HG03460 (cell line): Measurements from ENCODE around the gene PDYN.

Experiments
- ATAC-seq: cut with Tn5 transposase; IDR thresholded peaks from one replicate; pipeline ENCODE4 v1.9.1; 2021; ENCODE audit not compliant: unreplicated experiment

The PDYN gene

DNA sequence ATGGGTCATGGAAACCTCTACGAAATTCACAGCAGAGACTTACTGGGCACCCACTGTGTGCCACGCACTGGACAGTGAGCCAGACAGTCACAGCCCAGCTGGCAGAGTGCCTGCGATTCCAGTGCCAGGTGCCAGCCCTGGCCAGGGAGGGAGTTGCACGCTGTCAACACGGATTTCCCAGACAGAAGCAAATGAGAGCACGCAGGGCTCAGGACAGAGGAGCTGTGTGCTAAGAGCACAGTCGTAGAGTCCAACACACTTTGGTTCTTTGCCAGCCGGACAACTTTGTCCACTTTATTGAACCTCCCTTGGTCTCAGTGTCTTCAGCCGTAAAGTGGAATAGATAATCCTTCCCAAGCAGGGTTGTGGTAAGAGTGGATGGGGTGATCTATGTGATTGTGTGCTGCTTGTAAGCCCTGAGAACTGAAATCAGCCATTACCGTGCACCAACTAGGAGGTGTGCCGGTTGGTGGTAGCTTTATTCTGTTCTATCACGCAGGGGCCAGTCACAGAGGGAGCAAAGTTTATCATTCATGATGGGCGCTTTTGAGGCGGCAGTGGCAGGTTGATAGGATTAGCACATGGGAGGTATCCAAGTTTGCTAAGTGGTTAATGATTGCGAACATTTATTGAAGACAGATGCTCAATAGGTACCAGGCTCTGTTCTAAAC is 58.0 kb downstream of the PDYN start:
- no peak for ATAC-seq

DNA sequence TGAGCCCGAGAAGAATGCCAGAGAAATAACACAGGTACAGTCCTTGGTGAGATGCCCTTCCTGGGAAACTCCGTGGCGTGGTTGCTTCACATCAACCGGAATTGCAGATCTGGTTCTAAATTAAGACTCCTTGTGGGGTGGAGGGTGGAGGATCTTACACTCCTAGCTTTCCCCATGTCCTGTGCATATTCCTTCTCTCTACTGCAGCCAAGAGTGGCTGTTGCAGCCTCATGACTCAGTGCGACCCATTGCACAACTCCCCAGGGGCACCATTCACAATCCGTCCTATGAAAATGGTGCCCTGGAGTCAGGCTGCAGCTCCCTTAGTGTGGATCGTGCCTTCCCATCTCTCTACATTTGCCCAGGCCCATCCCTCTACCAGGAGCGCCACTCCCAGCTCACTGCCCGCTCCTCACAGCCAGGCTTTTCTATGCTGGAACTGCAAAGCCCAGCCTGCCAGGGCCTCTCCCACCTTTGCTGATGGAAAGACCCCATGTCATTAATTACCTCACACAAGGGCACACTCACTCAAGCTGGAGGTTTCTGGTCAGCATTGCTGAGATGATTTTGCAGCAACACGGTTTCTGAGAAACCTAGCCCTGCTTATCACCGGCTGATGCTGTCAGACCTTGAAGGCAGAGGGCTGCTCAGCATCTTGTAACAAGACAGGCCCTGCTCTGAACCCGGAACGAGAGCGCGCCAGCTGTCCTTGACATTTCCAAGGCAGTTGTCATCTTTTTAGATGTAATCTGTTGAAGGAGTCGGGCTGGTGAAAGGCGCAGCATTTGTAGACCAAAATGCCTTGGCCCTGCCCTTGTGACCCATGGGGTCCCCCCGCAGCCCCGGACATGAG is 58.9 kb downstream of the PDYN start:
- ATAC-seq: no peak

DNA sequence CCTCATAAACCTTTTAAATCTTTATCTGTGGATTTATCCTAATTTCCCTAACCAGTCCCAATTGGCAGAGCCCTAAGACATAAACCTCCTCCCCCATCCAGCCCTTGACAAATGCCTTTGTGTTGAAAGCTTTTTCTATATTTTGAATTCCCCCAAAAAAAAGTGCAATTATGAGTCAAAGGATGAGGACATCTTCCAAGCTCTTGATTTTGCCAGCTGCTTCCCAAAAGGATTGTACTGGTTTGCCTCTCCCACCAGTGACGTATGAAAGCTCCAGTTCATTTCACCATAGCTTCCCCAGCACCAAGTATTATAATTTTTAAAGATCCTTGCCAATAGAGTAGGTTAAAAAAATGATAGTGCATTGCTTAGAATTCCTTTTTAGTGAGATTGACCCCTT is 59.7 kb downstream of the PDYN start:
- no peak for ATAC-seq

DNA sequence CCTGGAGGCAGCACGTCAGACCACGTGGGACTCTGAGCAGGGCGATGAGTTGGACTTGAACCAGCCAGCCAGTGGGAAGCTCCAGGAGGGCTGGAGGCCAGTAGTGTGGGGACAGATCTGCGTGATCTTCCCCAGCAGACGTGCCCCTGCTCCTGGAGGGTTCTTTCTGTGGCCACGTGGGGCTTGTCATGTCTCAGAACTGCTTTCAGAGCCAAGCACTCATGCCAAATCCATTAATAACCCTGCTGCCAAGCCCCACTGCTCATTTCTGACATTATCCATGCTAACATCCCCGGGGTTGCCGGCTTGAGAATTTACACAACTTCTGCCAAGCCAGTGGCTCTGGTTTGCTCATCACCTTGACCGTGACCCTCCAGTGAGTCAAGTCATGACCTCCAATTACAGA is 60.4 kb downstream of the PDYN start:
- no peak for ATAC-seq

DNA sequence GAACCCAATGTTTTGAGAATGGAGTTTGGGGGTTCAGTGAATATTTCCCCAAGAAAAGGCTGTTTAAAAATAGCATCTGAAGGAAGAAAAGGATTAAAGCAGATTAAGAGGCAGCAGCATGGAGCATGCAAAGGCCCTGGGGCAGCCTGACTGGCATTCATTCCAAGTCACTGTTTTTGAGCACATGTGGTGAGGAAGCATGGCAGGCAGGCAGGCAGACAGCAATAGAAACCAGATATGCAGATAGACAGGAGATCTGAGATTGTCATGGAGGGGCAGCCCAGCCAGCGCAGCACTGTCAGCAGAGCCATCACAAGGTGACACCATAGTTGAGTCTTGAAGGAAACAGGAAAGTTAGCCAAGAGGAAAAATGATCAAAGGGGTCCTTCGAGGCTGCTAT is 60.9 kb downstream of the PDYN start:
- ATAC-seq: no peak

DNA sequence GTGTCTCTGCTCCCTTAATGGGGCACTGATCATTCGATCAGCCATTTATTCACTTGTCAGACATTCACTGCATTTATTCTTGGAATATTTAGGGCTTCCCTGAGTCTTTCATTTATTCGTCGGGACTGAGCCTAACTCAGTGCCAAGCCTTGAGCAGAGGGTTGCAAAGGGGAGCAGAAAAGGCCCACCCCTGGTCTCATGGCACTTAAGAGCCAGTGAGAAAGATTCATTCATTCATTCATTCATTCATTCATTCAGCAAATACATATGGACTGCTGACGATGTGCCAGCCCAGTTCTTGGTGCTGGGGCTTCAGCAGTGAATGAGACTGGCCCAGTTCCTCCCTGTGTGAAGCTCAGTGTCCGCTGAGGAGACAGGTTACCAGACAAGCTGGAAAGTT is 62.0 kb downstream of the PDYN start:
- no peak for ATAC-seq

DNA sequence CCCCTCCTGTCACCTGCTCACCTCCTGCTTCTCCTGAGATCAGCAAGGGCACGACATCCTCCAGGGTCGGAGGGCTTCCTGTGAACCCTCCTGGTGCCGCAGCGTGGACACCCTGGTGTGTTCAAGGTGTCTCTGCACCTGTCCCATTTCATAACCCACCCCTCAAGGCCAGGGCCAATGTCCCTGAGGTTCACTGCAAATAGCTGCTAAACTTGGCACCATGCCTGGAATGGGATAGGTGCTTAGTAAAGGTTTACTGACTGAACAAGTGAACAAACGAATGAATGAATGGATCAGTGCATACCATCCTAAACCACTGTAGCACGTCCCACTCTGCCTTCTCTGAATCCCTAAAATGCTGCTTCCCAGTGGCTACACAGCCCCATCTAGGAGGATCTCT is 63.7 kb downstream of the PDYN start:
- no peak for ATAC-seq

DNA sequence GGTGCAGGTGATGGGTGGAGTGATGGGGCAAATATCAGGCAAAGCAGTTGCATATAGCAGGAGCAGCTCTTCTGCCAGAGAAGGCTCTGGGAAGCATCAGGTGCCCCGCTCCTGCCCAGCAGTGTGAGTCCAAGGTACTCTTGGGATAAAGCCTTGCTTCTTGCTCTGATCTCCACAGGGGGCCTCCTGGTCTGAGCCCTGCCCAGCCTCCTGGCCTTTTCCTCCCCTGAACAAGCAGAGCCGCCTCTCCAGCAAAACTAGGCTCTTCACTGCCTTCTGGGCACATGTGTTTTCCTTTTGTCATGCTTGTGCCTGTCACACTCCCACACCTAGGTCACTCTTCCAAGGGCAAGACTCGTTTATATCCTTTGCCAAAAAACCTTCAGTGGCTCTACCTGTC is 64.4 kb downstream of the PDYN start:
- ATAC-seq: no peak

DNA sequence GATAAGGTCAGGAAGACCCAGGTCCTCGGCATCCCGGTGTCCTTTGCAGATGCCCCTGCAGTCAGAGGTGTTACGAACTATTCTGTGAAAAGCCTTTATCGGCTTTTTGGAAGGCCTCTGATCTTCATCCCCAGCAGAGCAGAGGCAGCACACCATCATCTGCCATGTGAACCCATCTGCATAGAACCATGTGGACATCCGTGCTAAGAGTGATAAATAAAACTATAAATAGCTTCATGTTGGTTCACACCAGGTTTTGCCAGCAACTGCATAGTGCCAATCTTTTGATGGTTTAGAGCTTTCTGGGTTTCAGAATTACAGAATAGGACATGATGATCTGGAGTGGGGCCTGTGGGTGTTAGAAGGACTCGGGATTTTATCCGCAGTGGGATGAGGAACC is 65.1 kb downstream of the PDYN start:
- ATAC-seq: no peak
